CD4-positive, alpha-beta T cell (primary cell): ENCODE results near the gene OR2T27. TPM values are rescaled to one million over a fixed set of nuclear protein-coding genes. Genes with fewer than 3 reads are reported as not detected.

ENCODE experiments used
- ATAC-seq: fragments of 200-7000 bp; cut with Tn5 transposase; one replicate; pipeline ENCODE4 v1.10.0; 2022; ENCODE audit warnings: mild to moderate bottlenecking; ENCODE audit not compliant: poor library complexity
- CTCF ChIA-PET: fragments of 350-600 bp; sonication (Branson Sonifier 250); formaldehyde crosslinking; loops from one replicate; lab custom pipeline; 2021; ENCODE audit warnings: antibody characterized with exemption, inconsistent platforms; lab: Charles Lee
- POLR2A ChIA-PET: fragments of 350-600 bp; sonication (Branson Sonifier 250); formaldehyde crosslinking; loops from one replicate; lab custom pipeline; 2021; ENCODE audit warnings: antibody characterized with exemption, inconsistent platforms; lab: Charles Lee
- DNase-seq, 14 experiments: peaks; one replicate each; pipeline ENCODE4 v3.0.0-alpha.2; 2013 to 2020; ENCODE audit warnings: mixed read lengths in 2 of 14
- H3K27ac ChIP-seq, 2 donors: one replicate each; pipeline versions ENCODE4 v1.5.1 to v1.7.0; 2013; ENCODE audit warnings: low read length in 2 of 2, low read depth in 1 of 2, mild to moderate bottlenecking in 1 of 2
- H3K27me3 ChIP-seq, 2 experiments: 1 replicate in 1 of 2; 2 replicates in 1 of 2; pipeline versions ENCODE4 v1.6.1 to v1.7.0; 2013; ENCODE audit warnings: low read length in 2 of 2, control low read depth in 1 of 2, mild to moderate bottlenecking in 1 of 2, moderate library complexity in 1 of 2; ENCODE audit not compliant: insufficient read depth in 2 of 2, control insufficient read depth in 1 of 2
- H3K36me3 ChIP-seq: one replicate; pipeline ENCODE4 v1.6.1; 2013; ENCODE audit warnings: low read length, control low read depth; ENCODE audit not compliant: insufficient read depth
- H3K4me1 ChIP-seq: one replicate; pipeline ENCODE4 v1.6.1; 2013; ENCODE audit warnings: low read length, control low read depth; ENCODE audit not compliant: insufficient read depth
- H3K4me3 ChIP-seq: one replicate; pipeline ENCODE4 v1.5.1; 2013; ENCODE audit warnings: mild to moderate bottlenecking, low read length, moderate library complexity
- H3K9me3 ChIP-seq, 2 experiments: 1 replicate in 1 of 2; 2 replicates in 1 of 2; pipeline versions ENCODE4 v1.6.1 to v1.7.0; 2013; ENCODE audit warnings: low read length in 2 of 2, mild to moderate bottlenecking in 2 of 2, control low read depth in 1 of 2, moderate library complexity in 1 of 2; ENCODE audit not compliant: control insufficient read depth in 1 of 2, insufficient read depth in 1 of 2
- H3K27ac Mint-ChIP-seq: one replicate; pipeline ENCODE4 v1.8.0; 2020; ENCODE audit warnings: mixed read lengths
- H3K27me3 Mint-ChIP-seq: one replicate; pipeline ENCODE4 v1.8.0; 2021; ENCODE audit warnings: mixed read lengths
- H3K36me3 Mint-ChIP-seq: one replicate; pipeline ENCODE4 v1.8.0; 2021; ENCODE audit warnings: low read depth, mixed read lengths
- H3K4me1 Mint-ChIP-seq: one replicate; pipeline ENCODE4 v1.8.0; 2021; ENCODE audit warnings: low read depth, mixed read lengths
- H3K4me3 Mint-ChIP-seq: one replicate; pipeline ENCODE4 v1.8.0; 2020; ENCODE audit warnings: mild to moderate bottlenecking, mixed read lengths
- H3K9me3 Mint-ChIP-seq: one replicate; pipeline ENCODE4 v1.8.0; 2020; ENCODE audit warnings: mixed read lengths
- CTCF ChIP-seq: fragments of 200-600 bp; IDR thresholded peaks from one replicate; pipeline ENCODE4 v1.8.0; 2022; ENCODE audit warnings: antibody characterized with exemption, mild to moderate bottlenecking
- intact Hi-C, 2 experiments: fragments of 100-400 bp; cut with DNase I in 1 of 2; cut with micrococcal nuclease in 1 of 2; formaldehyde crosslinking; loops; one replicate each; pipeline versions ENCODE4 v1.15.1 to v1.9.0; 2023 to 2025; cut with DNase I, micrococcal nuclease
- total RNA-seq, 174 experiments: library from RNA in 2 of 174; stranded (reverse) in 2 of 174; gene quantifications; one replicate each; pipeline ENCODE4 v1.2.3 and lab custom pipeline; 2021 to 2026

The OR2T27 gene
- total RNA-seq, 2 experiments from 2014 or later: not detected

- ChIA-PET POLR2A (no interaction called here), CTCF (no interaction called here)
- Histone ChIP-seq H3K9me3 (no peaks in the 10 kb centered on the region), H3K4me3 (no peak overlapping the region), H3K27me3 (no peaks in the 10 kb centered on the region), H3K36me3 (no peaks in the 10 kb centered on the region), H3K27ac (no peak overlapping the region), H3K4me1 (no peaks in the 10 kb centered on the region)
- intact Hi-C loops: no loop called here
- ATAC-seq (no peak), DNase-seq (no peak)
- no peak for TF ChIP-seq CTCF
- no peak overlapping the region for H3K27ac Mint-ChIP-seq
- H3K4me1 Mint-ChIP-seq: no peaks in the 10 kb centered on the region
- no peaks in the 10 kb centered on the region for H3K27me3 Mint-ChIP-seq
- no peak overlapping the region for H3K4me3 Mint-ChIP-seq
- H3K9me3 Mint-ChIP-seq: no peaks in the 10 kb centered on the region
- H3K36me3 Mint-ChIP-seq: no peaks in the 10 kb centered on the region
Observed at GRCh38 chr1:248625971-248626370, 29.4 kb downstream of the OR2T27 start.

- CTCF ChIA-PET: no interaction called here
- Histone ChIP-seq H3K36me3 (no peaks in the 10 kb centered on the region), H3K27ac (no peak overlapping the region), H3K27me3 (no peaks in the 10 kb centered on the region), H3K4me3 (no peak overlapping the region), H3K4me1 (no peaks in the 10 kb centered on the region), H3K9me3 (no peaks in the 10 kb centered on the region)
- Mint-ChIP-seq H3K4me1 (no peaks in the 10 kb centered on the region), H3K27ac (no peak overlapping the region), H3K36me3 (no peaks in the 10 kb centered on the region), H3K27me3 (no peaks in the 10 kb centered on the region), H3K4me3 (no peak overlapping the region), H3K9me3 (no peaks in the 10 kb centered on the region)
- POLR2A ChIA-PET: no interaction called here
- intact Hi-C loops: no loop called here
- ATAC-seq (no peak), DNase-seq (no peak)
- TF ChIP-seq CTCF: no peak
Observed at GRCh38 chr1:248625166-248625565, 30.2 kb downstream of the OR2T27 start.

GRCh38 chr1:248622570-248623001 is 32.7 kb downstream of the OR2T27 start:
- intact Hi-C loops: loop anchor here (2.0 to 5.0 kb wide), 2 partner anchors 184 to 185 kb away; no protein-coding TSS in a partner anchor
- Histone ChIP-seq H3K36me3 (no peaks in the 10 kb centered on the region), H3K27me3 (no peaks in the 10 kb centered on the region), H3K9me3 (no peaks in the 10 kb centered on the region), H3K27ac (no peak overlapping the region), H3K4me1 (no peaks in the 10 kb centered on the region), H3K4me3 (no peak overlapping the region)
- TF ChIP-seq CTCF: peak; percentile 62
- ATAC-seq: peak; percentile 70
- no peaks in the 10 kb centered on the region for H3K4me1 Mint-ChIP-seq
- H3K36me3 Mint-ChIP-seq: no peaks in the 10 kb centered on the region
- H3K4me3 Mint-ChIP-seq: no peak overlapping the region
- H3K27ac Mint-ChIP-seq: no peak overlapping the region
- no peaks in the 10 kb centered on the region for H3K9me3 Mint-ChIP-seq
- POLR2A ChIA-PET: no interaction called here
- no peaks in the 10 kb centered on the region for H3K27me3 Mint-ChIP-seq
- peak in 4 of 14 experiments; percentile 11 to 53 (median 38) for DNase-seq
- CTCF ChIA-PET: no interaction called here
